ENCODE data around the gene BAIAP2. TPM values are rescaled to one million over a fixed set of nuclear protein-coding genes. Genes with fewer than 3 reads are reported as not detected.

The BAIAP2 gene
- total and polyA plus RNA-seq, 2 of the 13 experiments (the other 11 are each of a cell fraction or from before 2014, with no cell fraction given): 22.5 to 24.0 TPM

GRCh38 chr17:81000631-81001357 lies 34.2 kb upstream of the BAIAP2 start (continued):
- 0 out of 2 replicates have a peak, but pooled peaks have one; percentile 56 for TF ChIP-seq CERS6 (CRISPR knock-in tag; IDR thresholded peaks at IDR 0.05)
- TF ChIP-seq TCF7 (IDR thresholded peaks at IDR 0.05; ENCODE audit: low read depth): no peak
- no peak for TF ChIP-seq ZNF33A (CRISPR knock-in tag; IDR thresholded peaks at IDR 0.05; ENCODE audit: borderline replicate concordance)
- no peak for TF ChIP-seq HHEX (CRISPR knock-in tag; IDR thresholded peaks at IDR 0.05)
- TF ChIP-seq RXRA (CRISPR knock-in tag; IDR thresholded peaks at IDR 0.05): 0 out of 2 replicates have a peak, but pooled peaks have one; percentile 11
- 0 out of 2 replicates have a peak, but pooled peaks have one; percentile 67 for TF ChIP-seq REPIN1 (CRISPR knock-in tag; IDR thresholded peaks at IDR 0.05; ENCODE audit: borderline replicate concordance, low read depth)
- 0 out of 2 replicates have a peak, but pooled peaks have one; percentile 15 for TF ChIP-seq KMT2A (CRISPR knock-in tag; IDR thresholded peaks at IDR 0.05)
- TF ChIP-seq ARID5B (CRISPR knock-in tag; IDR thresholded peaks at IDR 0.05): peak; percentile 14; the same call in 1 of the 2 replicates
- TF ChIP-seq ZNF780A (CRISPR knock-in tag; IDR thresholded peaks at IDR 0.05): no peak
- peak; percentile 51; the same call in 1 of the 2 replicates for TF ChIP-seq ZFP91 (CRISPR knock-in tag; IDR thresholded peaks at IDR 0.05; ENCODE audit: borderline replicate concordance)
- peak; percentile 79; the same call in 1 of the 2 replicates for TF ChIP-seq TFAP4 (IDR thresholded peaks at IDR 0.05; ENCODE audit: borderline replicate concordance, low read depth)
- TF ChIP-seq ELF1 (CRISPR knock-in tag; IDR thresholded peaks at IDR 0.05): no peak
- TF ChIP-seq ZBTB7B (CRISPR knock-in tag; IDR thresholded peaks at IDR 0.05): 0 out of 2 replicates have a peak, but pooled peaks have one; percentile 16
- TF ChIP-seq ZNF781 (CRISPR knock-in tag; IDR thresholded peaks at IDR 0.05; ENCODE audit: borderline replicate concordance, not compliant biosample characterization): no peak
- no peak for TF ChIP-seq HMG20B (CRISPR knock-in tag; conservative IDR thresholded peaks at IDR 0.05)
- TF ChIP-seq PHF21A (CRISPR knock-in tag; IDR thresholded peaks at IDR 0.05): peak; percentile 61
- no peak for TF ChIP-seq SMARCE1 (IDR thresholded peaks at IDR 0.05; ENCODE audit: borderline replicate concordance)
- no peak for TF ChIP-seq ATF5 (CRISPR knock-in tag; IDR thresholded peaks at IDR 0.05; ENCODE audit: low read depth)
- no peak for TF ChIP-seq ZNF441 (CRISPR knock-in tag; IDR thresholded peaks at IDR 0.05; ENCODE audit: borderline replicate concordance)
- no peak for TF ChIP-seq E2F1 (CRISPR knock-in tag; IDR thresholded peaks at IDR 0.05)
